Embryonic facial prominence (tissue), 1 donor: Measurements from ENCODE around the gene EEF2.
A peak's percentile ranks its signal among the peaks of the same experiment; 100 is the strongest.
"Not testable (repeated sequence)": the region's sequence is repeated elsewhere in the genome, so short reads cannot be mapped to it uniquely, and the experiment has no call there.

Source experiments
- DNase-seq: peaks from one replicate; pipeline ENCODE4 v3.0.0-alpha.2; 2016; ENCODE audit errors: extremely low spot score

Gene EEF2

GRCh38 chr19:4014541-4015491 is 29.6 kb upstream of the EEF2 start:
- no peak for DNase-seq

GRCh38 chr19:4013886-4014540 is 28.8 kb upstream of the EEF2 start:
- no peak for DNase-seq

- no peak for DNase-seq
Observed at GRCh38 chr19:4012975-4013634, 27.8 kb upstream of the EEF2 start.

- no peak for DNase-seq
Observed at GRCh38 chr19:4012092-4012974, 27.1 kb upstream of the EEF2 start.

- DNase-seq: not testable (repeated sequence)
Observed at GRCh38 chr19:4011430-4011829, 26.2 kb upstream of the EEF2 start.

GRCh38 chr19:4010808-4011110 is 25.5 kb upstream of the EEF2 start:
- DNase-seq: no peak

GRCh38 chr19:4009990-4010807 is 24.9 kb upstream of the EEF2 start:
- DNase-seq: no peak

- DNase-seq: no peak
Observed at GRCh38 chr19:4007836-4008539, 22.7 kb upstream of the EEF2 start.

GRCh38 chr19:4007021-4007835 is 22.0 kb upstream of the EEF2 start, which contains the start of gene PIAS4:
TSS of gene PIAS4 (plus strand) at chr19:4007736. CDS start at chr19:4007761, 25 bp downstream.
- DNase-seq: peak; percentile 89

GRCh38 chr19:4005436-4005835 is 20.2 kb upstream of the EEF2 start:
- not testable (repeated sequence) for DNase-seq

- not testable (repeated sequence) for DNase-seq
Observed at GRCh38 chr19:4000798-4001197, 15.5 kb upstream of the EEF2 start.

GRCh38 chr19:3998667-3999412 is 13.6 kb upstream of the EEF2 start:
- not testable (repeated sequence) for DNase-seq

- DNase-seq: no peak
Observed at GRCh38 chr19:3995607-3996006, 10.3 kb upstream of the EEF2 start.

GRCh38 chr19:3990815-3991117 is 5.5 kb upstream of the EEF2 start:
- no peak for DNase-seq

- DNase-seq: peak; percentile 72
Observed at GRCh38 chr19:3987619-3988371, 2.5 kb upstream of the EEF2 start.

- DNase-seq: no peak
Observed at GRCh38 chr19:3986260-3987041, 1.2 kb upstream of the EEF2 start.

GRCh38 chr19:3985643-3986259 is 488 bp upstream of the EEF2 start:
- DNase-seq: no peak
